HG02623 (cell line): ENCODE data around the gene AFG3L2.

ENCODE experiments used
- ATAC-seq: cut with Tn5 transposase; IDR thresholded peaks from one replicate; pipeline ENCODE4 v1.9.1; 2021; ENCODE audit warnings: moderate library complexity; ENCODE audit not compliant: unreplicated experiment

The AFG3L2 gene

GRCh38 chr18:12282442-12283039, 94.5 kb downstream of the AFG3L2 start:
- no peak for ATAC-seq

- no peak for ATAC-seq
Observed at GRCh38 chr18:12281861-12282260, 95.2 kb downstream of the AFG3L2 start.

GRCh38 chr18:12279781-12280531, 97.1 kb downstream of the AFG3L2 start:
- ATAC-seq = no peak
